CD4-positive, alpha-beta T cell treated with Interleukin-17A for 1 hour (primary cell): Measurements from ENCODE around the gene HMGA1.
"Not testable (repeated sequence)": the region's sequence is repeated elsewhere in the genome, so short reads cannot be mapped to it uniquely, and the experiment has no call there.

ENCODE experiments used
- DNase-seq: peaks from one replicate; pipeline ENCODE4 v3.0.0-alpha.2; 2020

The HMGA1 gene

DNA sequence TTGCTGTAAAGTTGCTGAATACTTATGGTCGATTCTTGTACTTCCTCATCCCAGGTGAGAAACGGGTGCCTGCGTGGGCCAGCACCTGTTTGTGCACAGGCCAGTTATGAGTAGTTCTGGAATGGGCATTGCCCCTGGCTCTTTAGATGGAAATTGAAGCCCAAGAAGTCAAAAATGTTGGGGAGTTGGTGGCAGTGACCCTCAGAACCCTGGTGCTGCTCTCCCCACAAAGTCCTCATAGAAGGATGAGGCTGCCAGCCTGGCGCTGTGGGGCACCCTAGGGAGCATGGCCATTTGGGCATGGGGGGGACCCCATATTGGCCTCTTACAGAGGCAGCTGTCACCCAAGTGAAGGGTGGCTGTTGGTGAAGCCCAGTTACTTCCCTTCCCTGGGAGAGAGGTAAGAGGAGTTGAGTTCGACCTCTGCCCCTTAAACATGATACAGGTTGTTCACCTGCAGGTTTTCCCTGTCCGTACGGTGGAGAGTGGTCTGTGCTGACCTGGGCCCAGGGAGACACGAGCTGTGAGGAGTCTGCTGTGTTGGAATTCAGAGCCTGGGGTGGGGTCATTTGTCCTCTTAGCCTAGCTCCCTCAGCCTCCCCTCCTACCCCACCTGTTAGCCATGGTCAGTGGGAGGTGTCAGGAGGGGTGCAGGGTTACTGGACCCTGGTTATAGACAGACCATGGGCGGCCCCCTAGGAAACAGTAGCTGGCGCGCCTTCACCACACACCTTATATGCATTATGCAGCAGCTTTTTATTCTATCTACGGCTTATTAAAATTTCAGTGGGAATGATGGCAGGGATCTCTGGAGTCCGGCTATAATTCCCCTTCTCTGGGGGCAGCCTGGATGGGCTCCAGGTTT, 4.9 kb downstream of the HMGA1 start:
- no peak for DNase-seq

DNA sequence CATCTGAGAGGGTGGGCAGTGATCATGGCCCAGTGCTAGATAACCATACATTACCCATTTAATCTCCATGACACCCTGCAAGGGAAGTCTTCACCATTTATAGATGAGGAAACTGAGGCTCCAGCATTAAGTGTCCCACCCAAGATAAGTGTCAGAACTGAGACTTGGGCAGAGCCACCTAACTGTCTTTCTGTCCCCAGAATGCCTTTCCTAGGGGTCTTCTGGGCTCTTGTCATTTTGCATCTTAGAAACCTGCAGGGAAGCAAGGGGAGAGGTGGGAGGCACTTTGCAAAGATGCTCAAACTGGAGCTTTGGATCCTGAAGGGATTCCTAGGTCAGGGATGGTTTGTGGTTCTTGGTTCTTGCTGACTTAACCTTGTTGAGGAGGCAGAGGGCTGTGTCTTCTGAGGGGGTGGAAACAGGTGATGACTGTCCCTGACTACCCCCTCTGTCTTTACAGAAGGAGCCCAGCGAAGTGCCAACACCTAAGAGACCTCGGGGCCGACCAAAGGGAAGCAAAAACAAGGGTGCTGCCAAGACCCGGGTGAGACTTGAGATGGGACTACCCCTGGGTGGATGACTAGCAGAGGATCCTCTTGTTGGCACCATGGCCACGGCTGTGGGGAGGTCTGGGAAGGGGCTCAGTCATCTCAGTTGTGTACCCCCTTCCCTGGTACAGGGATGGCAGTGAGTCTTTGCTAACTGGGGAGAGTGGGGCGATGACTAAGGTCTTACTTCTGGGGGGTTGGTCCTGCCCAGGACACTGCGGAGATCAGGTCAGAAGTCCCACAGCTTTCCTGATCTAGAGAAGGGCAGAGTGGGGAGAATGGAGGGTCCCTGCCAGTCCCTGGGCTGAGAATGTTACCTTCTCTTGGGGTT, 5.8 kb downstream of the HMGA1 start:
- no peak for DNase-seq

GRCh38 chr6:34243131-34243771, 6.6 kb downstream of the HMGA1 start:
- no peak for DNase-seq

DNA sequence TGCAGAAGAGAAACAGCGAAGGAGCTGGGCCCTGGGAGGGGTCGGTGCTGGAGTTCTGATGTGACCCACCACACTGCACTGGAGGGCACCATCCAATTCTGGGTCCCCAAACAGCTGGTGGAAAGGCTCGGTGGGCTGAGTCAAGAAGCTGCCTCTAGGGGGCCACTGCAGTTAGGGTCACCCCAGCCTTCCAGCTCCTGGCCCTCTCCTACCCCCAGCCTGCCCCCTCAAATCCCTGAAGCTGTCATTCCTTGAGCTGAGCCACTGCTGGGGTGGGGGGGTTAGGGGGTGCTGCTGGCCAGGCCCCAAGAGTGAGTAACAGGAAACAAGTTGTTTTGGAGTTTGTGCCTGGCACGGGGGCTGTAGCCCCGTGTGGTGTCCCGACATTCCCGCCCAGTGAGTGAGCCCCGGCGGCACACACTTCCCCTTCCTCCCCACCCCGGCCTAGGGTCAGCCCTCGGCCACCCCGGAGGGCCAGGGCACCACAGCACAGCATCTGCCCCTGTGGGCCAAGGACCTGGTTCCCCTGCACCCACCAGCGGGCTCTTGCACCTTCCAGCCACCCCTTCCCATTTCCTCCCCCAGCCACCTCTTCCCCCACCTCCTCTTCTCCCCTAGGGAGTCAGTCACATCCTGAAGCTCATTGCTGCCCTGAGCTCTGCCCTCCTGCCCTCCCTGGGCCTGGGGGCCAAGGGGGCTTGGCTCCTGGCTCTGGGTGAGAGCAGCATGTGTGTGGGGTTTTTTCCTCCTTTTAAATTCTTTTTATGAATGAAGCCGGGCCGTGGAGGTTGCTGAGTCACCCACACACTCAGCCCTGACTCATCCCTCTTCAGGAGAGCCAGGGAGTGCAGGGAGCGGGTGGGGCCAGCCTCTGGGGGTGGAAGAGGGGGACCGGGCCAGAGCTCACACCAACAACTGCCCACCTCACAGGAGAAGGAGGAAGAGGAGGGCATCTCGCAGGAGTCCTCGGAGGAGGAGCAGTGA, 7.5 kb downstream of the HMGA1 start:
- DNase-seq, result no peak

DNA sequence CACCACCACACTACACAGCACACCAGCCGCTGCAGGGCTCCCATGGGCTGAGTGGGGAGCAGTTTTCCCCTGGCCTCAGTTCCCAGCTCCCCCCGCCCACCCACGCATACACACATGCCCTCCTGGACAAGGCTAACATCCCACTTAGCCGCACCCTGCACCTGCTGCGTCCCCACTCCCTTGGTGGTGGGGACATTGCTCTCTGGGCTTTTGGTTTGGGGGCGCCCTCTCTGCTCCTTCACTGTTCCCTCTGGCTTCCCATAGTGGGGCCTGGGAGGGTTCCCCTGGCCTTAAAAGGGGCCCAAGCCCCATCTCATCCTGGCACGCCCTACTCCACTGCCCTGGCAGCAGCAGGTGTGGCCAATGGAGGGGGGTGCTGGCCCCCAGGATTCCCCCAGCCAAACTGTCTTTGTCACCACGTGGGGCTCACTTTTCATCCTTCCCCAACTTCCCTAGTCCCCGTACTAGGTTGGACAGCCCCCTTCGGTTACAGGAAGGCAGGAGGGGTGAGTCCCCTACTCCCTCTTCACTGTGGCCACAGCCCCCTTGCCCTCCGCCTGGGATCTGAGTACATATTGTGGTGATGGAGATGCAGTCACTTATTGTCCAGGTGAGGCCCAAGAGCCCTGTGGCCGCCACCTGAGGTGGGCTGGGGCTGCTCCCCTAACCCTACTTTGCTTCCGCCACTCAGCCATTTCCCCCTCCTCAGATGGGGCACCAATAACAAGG, 8.5 kb downstream of the HMGA1 start:
- not testable (repeated sequence) for DNase-seq

GRCh38 chr6:34245761-34246140, 9.1 kb downstream of the HMGA1 start:
- not testable (repeated sequence) for DNase-seq

DNA sequence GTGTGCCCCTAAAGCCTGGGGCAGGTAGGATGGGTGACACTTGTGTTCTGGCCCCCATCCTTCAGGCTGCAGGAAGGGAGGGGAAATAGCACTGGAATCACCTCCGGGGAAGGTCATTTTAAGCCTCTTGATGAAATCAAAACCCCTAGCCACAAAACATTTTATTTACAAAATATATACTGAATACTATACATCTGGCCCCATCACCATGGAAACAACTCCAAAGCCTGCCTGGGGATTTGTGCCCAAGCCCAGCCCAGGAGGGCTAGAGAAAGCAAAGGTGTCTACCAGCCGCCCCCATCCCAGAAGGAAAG, 9.5 kb downstream of the HMGA1 start:
- DNase-seq, result no peak

- DNase-seq, result peak; percentile 64
These were observed 10.1 kb downstream of the HMGA1 start for GRCh38 chr6:34246563-34247391.

DNA sequence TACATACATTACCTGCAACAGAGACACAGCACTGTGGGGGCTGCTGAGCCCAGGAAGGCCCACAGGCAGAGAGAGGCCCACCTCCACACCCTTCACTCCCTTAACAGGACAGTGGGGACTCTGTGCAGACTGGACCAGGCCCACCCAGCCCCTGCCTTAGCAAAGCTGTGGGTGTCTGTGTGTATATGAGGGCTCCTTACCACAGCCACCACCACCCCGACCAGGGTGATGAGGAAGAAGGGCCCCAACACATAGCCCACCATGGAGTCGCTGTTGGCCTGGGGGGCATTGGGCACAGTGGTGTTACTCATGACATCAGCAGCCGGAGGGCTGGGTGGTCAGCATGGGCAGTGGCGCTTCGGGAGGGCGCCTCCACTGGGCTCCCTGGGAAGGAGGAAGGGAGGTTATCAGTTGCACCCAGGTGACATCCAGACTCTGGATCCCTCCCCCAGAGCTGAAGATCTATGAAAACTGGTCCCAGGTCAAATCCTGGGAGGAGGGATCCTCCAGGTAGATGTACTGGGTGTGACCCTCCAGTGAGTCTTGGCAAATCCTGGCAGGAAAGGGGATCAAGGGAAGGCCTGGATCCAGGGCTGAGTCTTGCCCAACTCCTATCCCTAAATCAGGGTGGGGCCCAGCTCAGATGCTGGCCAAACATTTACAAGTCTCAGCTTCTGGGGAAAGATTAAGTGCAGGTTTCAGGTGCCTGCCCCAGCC, 11.0 kb downstream of the HMGA1 start:
- DNase-seq, result no peak

DNA sequence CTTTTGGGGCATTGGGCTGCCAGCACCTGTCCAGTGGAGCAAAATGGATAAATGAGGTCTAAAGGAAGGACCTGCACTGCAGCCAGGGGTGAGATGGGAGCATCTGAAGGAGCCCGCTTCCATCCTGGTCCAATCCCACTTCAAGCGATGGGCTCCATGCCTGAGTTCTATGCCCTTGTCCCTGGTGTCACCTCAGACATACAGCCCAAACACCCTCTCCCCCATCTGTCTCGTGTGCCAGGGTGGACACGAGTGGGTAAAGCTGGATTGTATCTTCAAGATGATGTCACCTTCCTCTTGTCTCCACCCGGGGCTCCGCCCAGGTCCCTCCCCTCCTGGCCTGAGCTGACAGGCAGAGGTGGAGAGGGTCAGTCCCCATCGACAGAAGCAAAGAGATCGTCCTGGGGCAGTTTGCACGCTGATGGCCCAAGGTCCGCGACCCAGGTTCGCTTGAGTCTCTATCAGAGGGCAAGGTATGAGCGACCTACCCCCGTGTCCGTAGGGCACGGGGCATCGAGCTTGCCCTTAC, 11.6 kb downstream of the HMGA1 start:
- peak; percentile 60 for DNase-seq

GRCh38 chr6:34248727-34249468, 12.2 kb downstream of the HMGA1 start, which contains the start of gene SMIM29:
TSS of gene SMIM29 (minus strand) at chr6:34249006. CDS start at chr6:34247791, 1,215 bp downstream.
- peak; percentile 97 for DNase-seq

- DNase-seq, result no peak
These were observed 13.0 kb downstream of the HMGA1 start for GRCh38 chr6:34249469-34250261.

DNA sequence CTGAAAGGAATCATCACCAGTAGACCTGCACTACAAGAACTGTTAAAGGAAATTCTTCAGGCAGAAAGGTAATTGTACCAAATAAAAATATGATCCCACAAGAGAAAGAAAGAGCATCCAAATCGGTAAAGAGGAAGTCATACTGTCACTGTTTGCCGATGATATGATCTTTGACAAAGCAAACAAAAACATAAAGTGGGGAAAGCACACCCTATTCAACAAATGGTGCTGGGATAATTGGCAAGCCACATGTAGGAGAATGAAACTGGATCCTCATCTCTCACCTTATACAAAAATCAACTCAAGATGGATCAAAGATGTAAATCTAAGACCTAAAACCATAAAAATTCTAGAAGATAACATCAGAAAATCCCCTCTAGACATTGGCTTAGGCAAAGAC, 15.7 kb downstream of the HMGA1 start:
- not testable (repeated sequence) for DNase-seq

DNA sequence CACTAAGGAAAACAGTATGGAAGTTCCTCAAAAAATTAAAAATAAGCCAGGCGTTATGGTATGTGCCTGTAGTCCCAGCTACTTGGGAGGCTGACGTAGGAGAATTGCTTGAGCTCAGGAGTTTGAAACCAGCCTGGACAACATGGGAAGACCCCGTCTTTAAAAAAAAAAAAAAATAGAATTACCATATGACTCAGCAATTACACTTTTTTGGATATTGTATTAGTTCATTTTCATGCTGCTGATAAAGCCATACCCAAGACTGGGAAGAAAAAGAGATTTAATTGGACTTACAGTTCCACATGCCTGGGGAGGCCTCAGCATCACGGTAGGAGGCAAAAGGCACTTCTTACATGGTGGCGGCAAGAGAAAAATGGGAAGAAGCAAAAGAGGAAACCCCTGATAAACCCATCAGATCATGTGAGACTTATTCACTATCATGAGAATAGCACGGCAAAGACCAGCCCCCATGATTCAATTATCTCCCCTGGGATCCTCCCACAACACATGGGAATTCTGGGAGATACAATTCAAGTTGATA, 22.9 kb downstream of the HMGA1 start:
- no peak for DNase-seq

DNA sequence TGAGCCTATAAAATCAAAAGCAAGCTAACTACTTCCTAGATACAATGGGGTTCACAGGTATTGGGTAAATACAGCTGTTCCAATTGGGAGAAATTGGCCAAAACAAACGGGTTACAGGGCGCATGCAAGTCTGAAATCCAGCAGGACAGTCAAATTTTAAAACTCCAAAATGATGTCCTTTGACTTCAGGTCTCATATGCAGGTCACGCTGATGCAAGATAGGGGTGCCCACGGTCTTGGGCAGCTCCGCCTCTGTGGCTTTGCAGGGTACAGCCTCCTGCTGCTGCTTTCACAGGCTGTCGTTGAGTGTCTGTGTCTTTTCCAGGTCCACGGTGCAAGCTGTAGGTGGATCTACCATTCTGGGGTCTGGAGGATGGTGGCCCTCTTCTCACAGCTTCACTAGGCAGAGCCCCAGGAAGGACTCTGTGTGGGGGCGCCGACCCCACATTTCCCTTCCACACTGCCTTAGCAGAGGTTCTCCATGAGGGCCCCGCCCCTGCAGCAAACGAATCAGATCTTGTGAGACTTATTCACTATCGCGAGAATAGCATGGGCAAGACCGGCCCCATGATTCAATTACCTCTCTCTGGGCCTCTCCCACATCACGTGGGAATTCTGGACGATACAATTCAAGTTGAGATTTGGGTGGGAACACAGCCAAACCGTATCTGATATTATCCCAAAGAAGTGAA, 24.0 kb downstream of the HMGA1 start:
- DNase-seq, result no peak

DNA sequence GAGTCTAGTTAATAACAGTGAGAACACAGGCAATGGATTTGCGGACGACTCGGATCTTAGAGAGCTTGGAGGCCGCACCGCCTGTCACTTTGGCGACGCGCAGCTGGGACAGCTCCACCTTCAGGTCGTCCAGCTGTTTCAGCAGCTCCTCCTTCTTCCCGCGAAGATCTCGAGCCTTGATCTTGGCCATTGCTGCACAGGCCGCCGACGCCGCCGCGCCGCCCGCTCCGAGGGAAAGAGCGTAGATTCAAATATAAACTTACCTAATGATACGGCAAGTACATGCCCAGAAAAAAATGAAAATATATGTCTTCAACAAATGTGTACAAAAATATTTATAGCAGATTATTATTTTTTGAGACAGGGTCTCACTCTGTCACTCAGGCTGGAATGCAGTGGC, 26.8 kb downstream of the HMGA1 start:
- not testable (repeated sequence) for DNase-seq

DNA sequence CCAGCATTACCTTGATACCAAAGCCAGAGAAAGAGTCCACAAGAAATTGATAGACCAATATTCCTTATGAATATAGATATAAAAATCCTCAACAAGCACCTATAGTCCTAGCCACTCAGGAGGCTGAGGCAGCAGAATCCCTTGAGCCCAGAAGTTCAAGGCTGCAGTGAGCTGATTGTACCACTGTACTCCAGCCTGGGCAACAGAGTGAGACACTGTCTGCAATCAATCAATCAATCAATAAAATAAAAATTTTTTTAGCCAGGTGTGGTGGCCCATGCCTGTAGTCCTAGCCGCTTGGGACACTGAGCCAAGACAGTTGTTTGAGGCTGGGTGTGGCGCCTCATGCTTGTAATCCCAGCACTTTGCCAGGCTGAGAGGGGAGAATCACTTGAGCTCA, 31.1 kb downstream of the HMGA1 start:
- no peak for DNase-seq
